ENCODE measurements around the gene DCTN3.

GRCh38 chr9:34603610-34604231 lies 16.6 kb downstream of the DCTN3 start:
- TF ChIP-seq CTCF (IDR thresholded peaks at IDR 0.05) (peak; percentile 89 to 94 (median 91)), POLR2A (IDR thresholded peaks at IDR 0.05) (no peak), POLR2AphosphoS5 (IDR thresholded peaks at IDR 0.05) (no peak)

All from transverse colon (tissue), 4 donors.